Uterus (tissue), 2 donors: Measurements from ENCODE around the gene ZNF22.

Source experiments
- POLR2A ChIP-seq, 2 donors: fragments of 450-650 bp; IDR thresholded peaks; one replicate each; pipeline ENCODE4 v1.6.1; 2016; ENCODE audit warnings: antibody characterized with exemption in 2 of 2, mild to moderate bottlenecking in 1 of 2, moderate library complexity in 1 of 2
- TF ChIP-seq, protein P1 (sequence below), 4 experiments: fragments of 200-600 bp in 2 of 4; fragments of 450-650 bp in 2 of 4; sonication (generic) in 2 of 4; IDR thresholded peaks; one replicate each; pipeline ENCODE4 v1.5.1; 2016 to 2019; ENCODE audit warnings: antibody characterized with exemption in 4 of 4, mild to moderate bottlenecking in 2 of 4, moderate library complexity in 1 of 4

DNA sequence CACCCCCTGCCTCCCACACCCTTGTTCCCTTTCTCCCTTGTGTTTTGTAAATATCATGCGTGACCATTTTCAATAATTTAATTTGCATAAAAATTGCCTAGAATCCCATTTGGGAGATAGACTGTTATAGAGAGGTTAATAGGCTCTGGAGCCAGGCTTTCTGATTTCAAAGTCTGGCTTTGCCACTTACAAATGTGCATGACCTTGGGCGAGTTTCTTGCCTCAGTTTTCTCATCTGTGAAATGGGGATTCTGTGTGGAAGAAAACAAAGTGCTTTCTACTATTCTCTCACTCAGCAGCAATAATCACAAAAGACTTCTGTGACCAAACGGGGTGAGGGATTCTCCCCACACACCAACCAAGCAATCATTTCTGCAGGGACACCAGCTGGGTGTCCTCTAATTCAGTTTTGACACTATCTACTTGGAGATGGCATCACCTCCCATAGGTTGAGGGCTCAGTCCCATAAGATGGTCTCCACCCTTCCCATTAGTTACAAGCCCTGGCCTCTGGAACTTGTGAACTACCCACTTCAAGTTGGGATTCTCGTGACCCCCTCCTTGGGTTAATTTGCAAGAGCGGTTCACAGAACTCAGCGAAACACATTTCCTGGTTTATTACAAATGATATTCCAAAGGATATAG is 3.5 kb upstream of the ZNF22 start:
- TF ChIP-seq POLR2A (IDR thresholded peaks at IDR 0.05), result no peak
- TF ChIP-seq, protein P1, sequence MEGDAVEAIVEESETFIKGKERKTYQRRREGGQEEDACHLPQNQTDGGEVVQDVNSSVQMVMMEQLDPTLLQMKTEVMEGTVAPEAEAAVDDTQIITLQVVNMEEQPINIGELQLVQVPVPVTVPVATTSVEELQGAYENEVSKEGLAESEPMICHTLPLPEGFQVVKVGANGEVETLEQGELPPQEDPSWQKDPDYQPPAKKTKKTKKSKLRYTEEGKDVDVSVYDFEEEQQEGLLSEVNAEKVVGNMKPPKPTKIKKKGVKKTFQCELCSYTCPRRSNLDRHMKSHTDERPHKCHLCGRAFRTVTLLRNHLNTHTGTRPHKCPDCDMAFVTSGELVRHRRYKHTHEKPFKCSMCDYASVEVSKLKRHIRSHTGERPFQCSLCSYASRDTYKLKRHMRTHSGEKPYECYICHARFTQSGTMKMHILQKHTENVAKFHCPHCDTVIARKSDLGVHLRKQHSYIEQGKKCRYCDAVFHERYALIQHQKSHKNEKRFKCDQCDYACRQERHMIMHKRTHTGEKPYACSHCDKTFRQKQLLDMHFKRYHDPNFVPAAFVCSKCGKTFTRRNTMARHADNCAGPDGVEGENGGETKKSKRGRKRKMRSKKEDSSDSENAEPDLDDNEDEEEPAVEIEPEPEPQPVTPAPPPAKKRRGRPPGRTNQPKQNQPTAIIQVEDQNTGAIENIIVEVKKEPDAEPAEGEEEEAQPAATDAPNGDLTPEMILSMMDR (IDR thresholded peaks at IDR 0.05), result no peak
